Rectal smooth muscle tissue (tissue), 1 donor: ENCODE measurements around the gene CTIF.

Source experiments
- H3K27ac ChIP-seq: one replicate; pipeline ENCODE4 v1.7.0; 2013; ENCODE audit warnings: low read depth, low read length, inconsistent platforms
- H3K27me3 ChIP-seq: one replicate; pipeline ENCODE4 v1.7.0; 2013; ENCODE audit warnings: low read length; ENCODE audit not compliant: control insufficient read depth, insufficient read depth
- H3K36me3 ChIP-seq: one replicate; pipeline ENCODE4 v1.7.0; 2013; ENCODE audit warnings: low read length; ENCODE audit not compliant: control insufficient read depth, insufficient read depth
- H3K4me1 ChIP-seq: one replicate; pipeline ENCODE4 v1.7.0; 2013; ENCODE audit warnings: low read length; ENCODE audit not compliant: control insufficient read depth, insufficient read depth
- H3K4me3 ChIP-seq: one replicate; pipeline ENCODE4 v1.7.0; 2013; ENCODE audit warnings: low read length
- H3K9ac ChIP-seq: one replicate; pipeline ENCODE4 v1.7.0; 2013; ENCODE audit warnings: low read length

The CTIF gene

GRCh38 chr18:48857023-48857694 lies 318.3 kb downstream of the CTIF start:
- no peaks in the 10 kb centered on the region for H3K36me3 ChIP-seq
- no peak overlapping the region for H3K27ac ChIP-seq
- no peaks in the 10 kb centered on the region for H3K4me1 ChIP-seq

DNA sequence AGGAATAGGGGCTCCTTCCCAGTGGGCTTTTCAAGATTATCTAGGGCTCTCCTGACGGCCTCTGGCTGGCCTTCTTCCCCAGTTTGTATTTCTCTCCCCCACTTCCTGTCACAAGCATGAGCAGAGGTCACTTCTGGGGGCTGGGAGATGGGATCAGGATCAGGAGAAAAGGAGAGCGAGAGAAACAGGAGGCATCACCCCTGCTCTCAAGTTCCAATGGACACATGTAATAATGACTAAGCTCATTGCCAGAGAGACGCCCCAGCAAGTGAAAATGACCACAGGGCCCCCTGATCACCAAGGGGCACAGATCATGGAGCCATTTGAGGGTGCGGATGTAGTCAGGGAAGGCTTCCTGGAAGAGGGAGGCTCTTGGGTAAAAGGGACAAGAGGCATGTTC lies 319.8 kb downstream of the CTIF start:
- H3K36me3 ChIP-seq, result no peaks in the 10 kb centered on the region
- H3K4me1 ChIP-seq, result no peaks in the 10 kb centered on the region
- no peaks in the 10 kb centered on the region for H3K27me3 ChIP-seq
- H3K27ac ChIP-seq, result no peak overlapping the region
- H3K9ac ChIP-seq, result no peak overlapping the region
- no peak overlapping the region for H3K4me3 ChIP-seq

More at GRCh38 chr18:48857023-48857694, 318.3 kb downstream of the CTIF start:
- no peak overlapping the region for H3K9ac ChIP-seq
- H3K27me3 ChIP-seq, result no peaks in the 10 kb centered on the region
- no peak overlapping the region for H3K4me3 ChIP-seq

- no peaks in the 10 kb centered on the region for H3K36me3 ChIP-seq
- no peak overlapping the region for H3K4me3 ChIP-seq
- no peak overlapping the region for H3K9ac ChIP-seq
- H3K27me3 ChIP-seq, result no peaks in the 10 kb centered on the region
- H3K27ac ChIP-seq, result no peak overlapping the region
- H3K4me1 ChIP-seq, result no peaks in the 10 kb centered on the region
Observed at GRCh38 chr18:48859311-48860268, 320.8 kb downstream of the CTIF start.

GRCh38 chr18:48860269-48861180 lies 321.7 kb downstream of the CTIF start:
- H3K27ac ChIP-seq, result no peak overlapping the region
- H3K27me3 ChIP-seq, result no peaks in the 10 kb centered on the region
- H3K9ac ChIP-seq, result no peak overlapping the region
- H3K4me1 ChIP-seq, result no peaks in the 10 kb centered on the region
- no peaks in the 10 kb centered on the region for H3K36me3 ChIP-seq
- no peak overlapping the region for H3K4me3 ChIP-seq

DNA sequence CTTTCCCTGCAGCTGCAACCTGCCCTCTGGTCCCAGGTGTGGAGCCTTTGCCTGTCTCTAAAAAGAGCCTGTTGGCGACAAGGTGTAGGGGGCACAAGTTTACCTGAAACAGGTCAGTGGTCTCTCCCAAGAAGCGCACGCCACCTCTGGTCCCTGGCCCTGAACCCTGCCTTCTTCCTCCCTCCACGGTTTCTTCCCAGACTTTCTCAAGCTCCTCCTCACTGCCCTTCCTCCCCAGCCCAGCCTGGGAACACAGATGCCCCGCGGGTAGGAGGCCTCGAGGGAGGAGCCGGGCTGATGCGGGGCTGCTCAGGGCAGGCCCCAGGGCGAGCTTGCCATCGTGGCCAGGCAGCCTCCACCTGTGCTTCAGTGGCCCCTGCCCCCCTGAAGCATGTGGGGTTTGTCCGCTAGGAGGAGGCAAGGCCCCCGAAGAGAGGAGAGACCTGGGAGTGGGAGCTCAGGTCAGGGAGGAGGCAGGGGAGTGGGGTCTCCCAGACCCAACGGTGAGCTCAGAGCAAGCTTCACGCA lies 322.4 kb downstream of the CTIF start:
- Histone ChIP-seq H3K4me1 (peaks cover 1% of the 10 kb centered on the region), H3K36me3 (no peaks in the 10 kb centered on the region), H3K27me3 (no peaks in the 10 kb centered on the region), H3K27ac (no peak overlapping the region), H3K9ac (no peak overlapping the region), H3K4me3 (no peak overlapping the region)

DNA sequence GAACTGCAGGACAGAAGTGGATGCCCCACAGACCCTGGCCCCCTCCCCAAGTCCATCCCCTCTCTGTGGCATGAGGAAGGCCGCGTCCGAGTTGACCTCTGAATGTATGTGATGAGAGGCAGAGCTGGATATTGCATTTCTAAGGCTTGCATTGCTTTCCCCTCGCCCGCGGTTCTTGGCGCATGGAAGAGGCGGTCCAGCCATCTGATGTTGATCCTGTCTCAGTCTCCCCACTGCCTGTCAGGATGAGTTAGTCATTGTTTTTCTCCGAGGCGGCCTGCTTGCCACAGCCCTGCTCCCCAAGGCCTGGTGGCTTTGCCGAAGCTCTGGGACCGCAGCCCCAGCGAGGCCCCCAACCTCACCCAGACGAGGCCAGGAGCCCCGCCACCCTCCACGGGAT lies 323.3 kb downstream of the CTIF start:
- Histone ChIP-seq H3K9ac (no peak overlapping the region), H3K27me3 (no peaks in the 10 kb centered on the region), H3K27ac (no peak overlapping the region), H3K4me1 (peaks cover 2% of the 10 kb centered on the region), H3K4me3 (no peak overlapping the region), H3K36me3 (no peaks in the 10 kb centered on the region)

DNA sequence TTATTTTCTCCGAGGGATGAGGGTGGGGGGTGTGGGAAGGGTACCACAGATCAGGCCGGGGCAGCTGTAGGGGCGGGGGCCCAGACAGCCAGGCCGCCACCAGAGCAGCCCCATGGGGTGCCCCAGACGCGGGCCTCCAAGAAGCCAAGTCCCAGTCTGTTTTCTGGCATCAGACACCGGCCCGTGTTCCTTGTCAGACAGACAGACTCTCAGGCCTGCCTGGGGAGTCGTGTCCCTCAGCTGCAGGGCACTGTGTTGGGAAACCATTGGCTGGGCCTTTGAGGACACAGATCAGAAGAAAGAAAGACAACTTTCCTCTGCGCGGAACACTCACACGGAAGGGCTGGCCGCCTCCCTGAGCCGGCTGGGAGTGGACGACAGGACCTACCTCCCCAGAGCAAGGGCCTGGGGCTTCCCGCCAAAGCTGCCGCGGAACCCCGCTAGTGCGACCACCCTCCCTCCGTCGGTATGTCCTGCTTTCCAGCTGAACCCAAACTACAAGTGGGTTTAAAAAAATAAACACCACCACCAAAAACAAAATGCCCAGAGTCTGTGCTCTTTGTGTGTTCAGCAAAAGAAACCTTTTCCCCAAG lies 323.9 kb downstream of the CTIF start:
- Histone ChIP-seq H3K4me1 (peaks cover 2% of the 10 kb centered on the region), H3K36me3 (no peaks in the 10 kb centered on the region), H3K27me3 (no peaks in the 10 kb centered on the region), H3K9ac (no peak overlapping the region), H3K4me3 (no peak overlapping the region), H3K27ac (no peak overlapping the region)

DNA sequence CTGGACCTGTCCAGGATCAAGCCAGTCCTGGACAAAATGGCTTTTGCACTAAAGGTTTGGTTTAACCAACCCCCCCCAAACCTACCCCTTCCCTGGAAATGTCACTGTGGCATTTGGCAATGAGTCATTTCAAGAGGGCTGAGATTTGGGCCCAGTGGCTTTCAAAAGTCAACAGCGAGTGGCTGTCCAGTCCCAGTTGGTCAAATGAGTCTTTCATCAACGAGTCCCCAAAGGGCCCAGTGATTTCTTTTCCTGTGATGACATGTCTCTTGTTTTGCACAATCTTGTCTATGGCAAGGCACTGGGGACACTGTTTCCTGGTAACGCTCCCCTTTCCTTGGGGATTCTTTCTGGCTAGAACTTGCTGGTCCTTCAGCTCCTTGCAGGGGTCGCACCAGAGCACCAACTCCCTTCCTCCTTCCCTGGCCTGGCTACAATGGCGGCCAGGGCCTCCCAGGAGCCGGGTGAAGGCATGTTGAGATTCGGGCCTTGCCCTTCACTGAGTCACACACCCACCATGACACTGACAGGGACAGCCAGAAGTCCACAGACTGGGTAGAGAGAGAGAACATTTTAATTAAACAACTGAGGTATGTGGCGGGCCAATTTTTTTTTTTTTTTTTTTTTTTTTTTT lies 324.7 kb downstream of the CTIF start:
- H3K27ac ChIP-seq, result no peak overlapping the region
- H3K9ac ChIP-seq, result no peak overlapping the region
- peaks cover 2% of the 10 kb centered on the region for H3K4me1 ChIP-seq
- no peak overlapping the region for H3K4me3 ChIP-seq
- H3K27me3 ChIP-seq, result no peaks in the 10 kb centered on the region
- H3K36me3 ChIP-seq, result no peaks in the 10 kb centered on the region

DNA sequence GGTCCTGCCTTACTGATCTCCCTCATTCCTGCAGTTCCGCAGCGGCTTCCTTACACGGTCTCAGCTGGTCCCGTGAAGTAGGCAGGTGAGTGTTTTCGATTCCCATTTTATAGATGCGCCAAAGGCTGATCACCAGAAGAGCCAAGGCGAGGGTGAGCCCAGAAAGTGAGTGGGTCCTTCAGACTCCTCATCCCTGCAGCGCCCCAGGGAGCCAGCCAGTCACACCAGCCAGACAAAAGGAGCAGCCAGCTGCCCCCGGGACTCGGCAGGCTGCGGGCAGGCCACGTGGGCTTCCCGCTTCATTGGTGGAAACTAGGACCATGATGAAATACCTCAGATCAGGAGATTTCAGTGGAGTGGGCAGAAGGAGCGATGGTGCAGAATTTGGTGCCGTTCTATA lies 326.0 kb downstream of the CTIF start:
- H3K9ac ChIP-seq, result no peak overlapping the region
- H3K27ac ChIP-seq, result no peak overlapping the region
- no peak overlapping the region for H3K4me3 ChIP-seq
- peaks cover 2% of the 10 kb centered on the region for H3K4me1 ChIP-seq
- H3K36me3 ChIP-seq, result no peaks in the 10 kb centered on the region
- no peaks in the 10 kb centered on the region for H3K27me3 ChIP-seq

DNA sequence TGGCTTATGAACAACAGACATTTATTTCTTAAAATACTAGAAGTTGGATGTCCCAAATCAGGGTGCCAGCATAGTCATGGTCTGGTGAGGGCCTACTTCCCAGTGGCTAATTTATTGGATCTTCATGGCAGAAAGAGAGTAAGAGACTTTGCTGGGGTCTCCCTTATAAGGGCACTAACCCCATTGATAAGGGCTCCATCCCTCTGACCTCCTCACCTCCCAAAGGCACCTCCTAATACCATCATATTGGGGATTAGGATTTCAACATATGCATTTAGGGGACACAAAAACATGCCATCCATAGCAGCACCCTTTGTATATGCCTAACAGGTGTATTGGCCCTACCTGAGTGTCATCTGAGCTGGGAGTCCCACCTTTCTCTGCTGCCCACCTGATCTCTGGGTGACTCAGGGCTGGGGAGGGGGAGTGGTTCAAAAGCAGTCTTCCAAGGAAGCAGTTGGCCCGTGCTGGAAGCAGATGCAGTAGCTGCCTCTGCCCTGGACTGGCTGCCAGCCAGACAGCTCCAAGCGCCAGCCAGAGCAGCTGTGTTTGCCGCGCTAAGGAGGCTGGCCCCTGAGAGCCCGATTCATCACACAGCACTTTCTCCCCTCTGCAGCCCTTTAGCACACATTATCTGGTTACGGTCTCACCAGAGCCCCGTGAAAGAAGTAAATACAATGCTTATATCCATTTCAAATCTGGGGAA lies 327.4 kb downstream of the CTIF start:
- H3K36me3 ChIP-seq, result no peaks in the 10 kb centered on the region
- H3K27me3 ChIP-seq, result no peaks in the 10 kb centered on the region
- no peak overlapping the region for H3K27ac ChIP-seq
- peaks cover 2% of the 10 kb centered on the region for H3K4me1 ChIP-seq
- no peak overlapping the region for H3K9ac ChIP-seq
- H3K4me3 ChIP-seq, result no peak overlapping the region

DNA sequence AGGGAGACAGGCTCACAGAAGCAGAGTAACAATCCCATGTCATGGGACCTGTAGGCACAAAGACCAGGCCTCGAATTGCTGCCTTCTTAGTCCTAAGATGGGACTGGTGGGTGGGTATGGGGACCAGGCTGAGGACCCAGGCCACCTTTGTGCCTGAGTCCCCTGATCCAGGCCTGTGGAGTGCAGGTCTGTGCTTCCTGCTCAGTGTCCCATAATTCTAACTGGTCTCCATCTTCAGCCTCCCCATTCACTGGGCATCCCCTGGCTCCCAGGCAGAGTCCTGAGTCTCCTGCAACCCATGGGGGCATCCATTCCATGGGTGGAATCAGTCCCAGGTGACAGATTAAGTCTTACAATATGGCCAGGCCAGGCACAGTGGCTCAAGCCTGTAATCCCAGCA lies 328.0 kb downstream of the CTIF start:
- no peak overlapping the region for H3K27ac ChIP-seq
- peaks cover 2% of the 10 kb centered on the region for H3K4me1 ChIP-seq
- no peaks in the 10 kb centered on the region for H3K36me3 ChIP-seq
- no peak overlapping the region for H3K4me3 ChIP-seq
- H3K9ac ChIP-seq, result no peak overlapping the region
- no peaks in the 10 kb centered on the region for H3K27me3 ChIP-seq
